Suprapubic skin (tissue), 4 donors: ENCODE results near the gene VWA5B2. TPM values are rescaled to one million over a fixed set of nuclear protein-coding genes. Genes with fewer than 3 reads are reported as not detected.

Experiments used
- DNase-seq, 2 donors: peaks; one replicate each; pipeline ENCODE4 v3.0.0-alpha.2; 2019; ENCODE audit warnings: low spot score in 2 of 2
- H3K27ac ChIP-seq: fragments of 200-600 bp; sonication (generic); one replicate; pipeline ENCODE4 v1.5.1; 2019
- H3K27me3 ChIP-seq: fragments of 200-600 bp; sonication (generic); one replicate; pipeline ENCODE4 v1.5.1; 2019
- H3K36me3 ChIP-seq: fragments of 200-600 bp; sonication (generic); one replicate; pipeline ENCODE4 v1.5.1; 2019
- H3K4me1 ChIP-seq: fragments of 200-600 bp; sonication (generic); one replicate; pipeline ENCODE4 v1.5.1; 2019
- H3K4me3 ChIP-seq: fragments of 200-600 bp; sonication (generic); one replicate; pipeline ENCODE4 v1.5.1; 2019; ENCODE audit warnings: mild to moderate bottlenecking
- H3K9me3 ChIP-seq: fragments of 200-600 bp; sonication (generic); one replicate; pipeline ENCODE4 v1.5.1; 2019
- CTCF ChIP-seq, 2 donors: fragments of 200-600 bp in 1 of 2; fragments of 450-650 bp in 1 of 2; sonication (generic) in 1 of 2; IDR thresholded peaks; one replicate each; pipeline ENCODE4 v1.5.1; 2016 to 2019; ENCODE audit warnings: antibody characterized with exemption in 2 of 2, mild to moderate bottlenecking in 1 of 2, moderate library complexity in 1 of 2
- EP300 ChIP-seq: sonication (generic); formaldehyde crosslinking; IDR thresholded peaks from one replicate; pipeline ENCODE4 v1.6.1; 2017; ENCODE audit warnings: antibody characterized with exemption
- POLR2A ChIP-seq, 2 donors: fragments of 450-650 bp; IDR thresholded peaks; one replicate each; pipeline ENCODE4 v1.6.1; 2017; ENCODE audit warnings: antibody characterized with exemption in 2 of 2, mild to moderate bottlenecking in 2 of 2, moderate library complexity in 2 of 2
- POLR2AphosphoS5 ChIP-seq, 3 donors: sonication (generic); formaldehyde crosslinking; IDR thresholded peaks; one replicate each; pipeline ENCODE4 v1.6.1; 2017; ENCODE audit warnings: antibody characterized with exemption in 3 of 3
- WGBS: methylation state at CpG from one replicate; pipeline ENCODE4 v1.1.5; 2018; 5-methylcytosine and 5-hydroxymethylcytosine counted together
- total RNA-seq, 4 donors: library from RNA; depleted of rRNA; stranded (reverse); fragments of >200 nt; gene quantifications; one replicate each; pipeline ENCODE4 v1.1.0, GENCODE V29; 2016

VWA5B2 gene
- total RNA-seq, 4 donors from 2014 or later, result 0.24 TPM; not detected in 3

DNA sequence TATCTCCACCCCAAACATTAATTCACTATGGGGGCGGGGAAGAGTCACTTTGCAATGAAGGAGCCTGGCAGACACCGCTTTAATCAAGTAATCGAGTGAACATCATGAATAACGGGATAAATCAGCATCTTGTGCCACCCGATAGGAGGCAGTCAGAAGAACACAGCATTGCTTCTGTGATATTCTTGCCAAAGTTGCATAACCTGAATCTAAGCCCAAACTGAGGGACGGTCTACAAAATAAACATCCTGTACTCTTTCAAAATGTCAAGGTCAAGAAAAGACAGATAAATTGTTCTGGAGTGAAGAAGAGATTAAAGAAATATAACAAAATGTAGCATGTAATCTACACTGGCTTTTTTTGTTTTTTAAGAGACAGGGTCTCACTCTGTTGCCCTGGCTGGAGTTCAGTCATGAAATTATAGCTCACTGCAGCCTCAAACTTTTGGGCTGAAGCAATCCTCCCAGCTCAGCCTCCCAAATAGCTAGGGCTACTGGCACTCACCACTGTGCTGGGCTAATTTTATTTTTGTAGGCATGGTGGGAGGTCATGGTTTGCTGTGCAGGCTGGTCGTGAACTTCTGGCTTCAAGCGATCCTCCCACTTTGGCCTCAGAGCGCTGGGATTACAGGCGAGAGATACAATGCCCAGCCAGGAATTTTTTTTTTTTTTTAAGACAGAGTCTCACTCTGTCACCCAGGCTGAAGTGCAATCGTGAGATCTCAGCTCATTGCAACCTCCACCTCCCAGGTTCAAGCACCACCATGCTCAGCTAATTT lies 20.1 kb upstream of the VWA5B2 start:
- Histone ChIP-seq H3K36me3 (no peaks in the 10 kb centered on the region), H3K4me1 (no peaks in the 10 kb centered on the region), H3K27me3 (peaks cover 15% of the 10 kb centered on the region), H3K9me3 (no peaks in the 10 kb centered on the region), H3K4me3 (no peak overlapping the region), H3K27ac (no peak overlapping the region)
- 52% methylated on average over 11 of the region's 11 CpGs for WGBS
- DNase-seq, result no peak
- TF ChIP-seq POLR2A (IDR thresholded peaks at IDR 0.05), result no peak
- TF ChIP-seq CTCF (IDR thresholded peaks at IDR 0.05), result no peak
- no peak for TF ChIP-seq POLR2AphosphoS5 (IDR thresholded peaks at IDR 0.05)
- TF ChIP-seq EP300, result no peak

DNA sequence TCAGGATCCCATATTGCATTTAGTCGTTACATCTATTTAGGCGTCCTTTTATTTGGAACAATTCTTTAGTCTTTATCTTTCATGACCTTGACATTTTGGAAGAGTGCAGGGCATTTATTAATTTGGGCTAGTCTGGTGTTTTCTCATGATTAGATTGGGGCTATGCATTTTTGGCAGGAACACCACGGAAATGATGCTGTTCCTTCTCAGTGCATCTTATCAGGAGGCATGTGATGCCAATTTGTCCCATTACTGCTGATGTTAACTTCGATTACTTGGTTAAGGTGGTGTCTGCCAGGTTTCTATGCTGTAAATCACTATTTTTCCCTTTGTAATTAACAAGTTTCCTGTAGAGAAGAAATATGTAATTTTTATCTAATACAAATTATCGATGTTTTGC lies 18.1 kb upstream of the VWA5B2 start:
- Histone ChIP-seq H3K4me3 (no peak overlapping the region), H3K4me1 (no peaks in the 10 kb centered on the region)
- WGBS, result 70% methylated on average over 5 of the region's 5 CpGs

GRCh38 chr3:184211718-184212117 lies 17.7 kb upstream of the VWA5B2 start:
- no peak overlapping the region for H3K27ac ChIP-seq
- H3K4me1 ChIP-seq, result no peaks in the 10 kb centered on the region
- no peak for DNase-seq
- WGBS, result 68% methylated on average over 5 of the region's 5 CpGs
- peaks cover 7% of the 10 kb centered on the region for H3K27me3 ChIP-seq
- H3K36me3 ChIP-seq, result no peaks in the 10 kb centered on the region
- no peak for TF ChIP-seq CTCF (IDR thresholded peaks at IDR 0.05)
- no peak for TF ChIP-seq POLR2AphosphoS5 (IDR thresholded peaks at IDR 0.05)
- no peak for TF ChIP-seq EP300
- TF ChIP-seq POLR2A (IDR thresholded peaks at IDR 0.05), result no peak
- no peak overlapping the region for H3K4me3 ChIP-seq
- no peaks in the 10 kb centered on the region for H3K9me3 ChIP-seq

More for the DNA sequence above, 18.1 kb upstream of the VWA5B2 start:
- no peak overlapping the region for H3K27ac ChIP-seq
- TF ChIP-seq POLR2A (IDR thresholded peaks at IDR 0.05) (no peak), POLR2AphosphoS5 (IDR thresholded peaks at IDR 0.05) (no peak), EP300 (no peak)
- H3K27me3 ChIP-seq, result peaks cover 9% of the 10 kb centered on the region
- no peaks in the 10 kb centered on the region for H3K9me3 ChIP-seq
- no peaks in the 10 kb centered on the region for H3K36me3 ChIP-seq
- DNase-seq, result no peak

DNA sequence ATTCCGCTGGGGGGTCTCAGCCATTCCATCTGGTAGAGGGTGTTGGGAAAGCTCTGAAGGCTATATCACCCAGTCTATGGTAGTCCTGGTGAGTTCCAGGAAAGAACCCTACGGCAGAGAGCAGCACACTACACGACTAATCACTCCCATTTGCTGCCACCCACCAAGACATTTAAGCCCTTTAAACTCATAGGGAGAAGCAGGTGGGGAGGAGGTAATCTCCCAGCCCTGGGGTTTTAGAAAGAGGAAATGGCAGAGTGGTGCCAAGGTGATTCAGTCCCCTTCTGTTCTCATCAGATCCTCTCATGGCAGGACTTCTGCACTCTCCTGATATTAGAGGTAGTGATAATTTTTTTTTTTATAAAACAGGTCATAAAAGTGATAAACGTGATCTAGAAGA lies 10.6 kb upstream of the VWA5B2 start:
- no peaks in the 10 kb centered on the region for H3K9me3 ChIP-seq
- no peak for DNase-seq
- no peak overlapping the region for H3K4me3 ChIP-seq
- no peak for TF ChIP-seq CTCF (IDR thresholded peaks at IDR 0.05)
- no peak for TF ChIP-seq EP300
- TF ChIP-seq POLR2AphosphoS5 (IDR thresholded peaks at IDR 0.05), result no peak
- TF ChIP-seq POLR2A (IDR thresholded peaks at IDR 0.05), result no peak
- H3K27me3 ChIP-seq, result peaks cover 9% of the 10 kb centered on the region
- H3K27ac ChIP-seq, result no peak overlapping the region
- no peaks in the 10 kb centered on the region for H3K4me1 ChIP-seq
- no peaks in the 10 kb centered on the region for H3K36me3 ChIP-seq
- WGBS, result 54% methylated on average over 4 of the region's 4 CpGs

DNA sequence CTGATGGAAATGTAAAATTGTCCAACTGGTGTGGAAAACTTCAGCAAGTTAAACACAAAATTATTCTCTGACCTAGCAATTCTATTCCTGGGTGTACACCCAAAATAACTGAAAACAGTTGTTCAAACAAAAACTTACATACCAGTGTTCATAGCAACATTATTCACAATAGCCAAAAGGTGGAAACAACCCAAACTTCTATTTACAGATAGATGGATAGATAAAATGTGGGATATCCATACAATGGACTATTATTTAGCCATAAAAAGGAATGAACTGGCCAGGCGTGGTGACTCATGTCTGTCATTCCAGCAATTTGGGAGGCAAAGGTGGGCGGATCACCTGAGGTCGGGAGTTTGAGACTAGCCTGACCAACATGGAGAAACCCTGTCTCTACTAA lies 6.9 kb upstream of the VWA5B2 start:
- Histone ChIP-seq H3K4me1 (no peaks in the 10 kb centered on the region), H3K27ac (no peak overlapping the region), H3K36me3 (no peaks in the 10 kb centered on the region), H3K27me3 (peaks cover 9% of the 10 kb centered on the region), H3K9me3 (no peaks in the 10 kb centered on the region), H3K4me3 (no peak overlapping the region)
- DNase-seq, result no peak
- no peak for TF ChIP-seq CTCF (IDR thresholded peaks at IDR 0.05)
- no peak for TF ChIP-seq EP300
- no peak for TF ChIP-seq POLR2A (IDR thresholded peaks at IDR 0.05)
- TF ChIP-seq POLR2AphosphoS5 (IDR thresholded peaks at IDR 0.05), result no peak
- 75% methylated on average over 3 of the region's 3 CpGs for WGBS
